KOPT-K1 (cell line): ENCODE data around the gene BBS10.
"Not testable (repeated sequence)": the region's sequence is repeated elsewhere in the genome, so short reads cannot be mapped to it uniquely, and the experiment has no call there.

Experiments
- H3K27ac ChIP-seq: fragments of 200-600 bp; sonication (generic); 2 replicates; pipeline ENCODE4 v1.5.1; 2016; ENCODE audit warnings: antibody characterized with exemption, mild to moderate bottlenecking, low read depth, low read length; ENCODE audit not compliant: poor library complexity, severe bottlenecking
- H3K36me3 ChIP-seq: fragments of 200-600 bp; sonication (generic); 2 replicates; pipeline ENCODE4 v1.5.1; 2017; ENCODE audit warnings: antibody characterized with exemption, mild to moderate bottlenecking, low read length, moderate library complexity; ENCODE audit not compliant: insufficient read depth
- H3K9me3 ChIP-seq: fragments of 200-600 bp; sonication (generic); 2 replicates; pipeline ENCODE4 v1.5.1; 2017; ENCODE audit warnings: antibody characterized with exemption, low read length, mild to moderate bottlenecking; ENCODE audit not compliant: insufficient read depth, poor library complexity, severe bottlenecking

Gene BBS10

DNA sequence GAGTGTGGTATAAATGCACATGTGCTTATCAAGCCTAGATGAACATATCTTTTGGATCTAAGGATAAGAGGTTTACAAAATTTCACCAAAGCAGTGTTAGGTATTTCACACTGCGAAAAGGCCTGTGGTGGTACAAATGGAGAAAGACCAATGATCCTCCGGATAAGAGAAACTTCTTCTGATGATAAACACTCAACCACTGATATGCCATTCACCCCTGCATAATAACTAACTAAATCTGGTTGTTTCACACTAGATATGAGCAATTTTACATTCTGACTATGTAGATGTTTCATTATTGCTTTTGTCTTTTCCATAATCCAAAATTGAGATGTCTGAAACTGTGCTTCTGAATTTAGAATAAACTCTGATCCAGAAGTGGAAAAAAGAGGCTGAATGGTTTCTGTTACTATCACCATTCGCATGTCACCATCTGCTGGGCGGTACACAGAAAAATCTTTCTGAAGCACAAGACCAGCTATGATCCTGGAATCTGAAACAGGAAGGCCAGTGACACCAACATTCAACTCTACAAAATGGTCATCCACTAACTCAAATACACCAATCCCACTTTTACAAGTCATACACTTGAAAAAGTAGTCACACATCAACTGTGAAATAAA, 1.3 kb downstream of the BBS10 start:
- no peak overlapping the region for H3K27ac ChIP-seq
- H3K9me3 ChIP-seq = no peaks in the 10 kb centered on the region
- H3K36me3 ChIP-seq = no peaks in the 10 kb centered on the region

DNA sequence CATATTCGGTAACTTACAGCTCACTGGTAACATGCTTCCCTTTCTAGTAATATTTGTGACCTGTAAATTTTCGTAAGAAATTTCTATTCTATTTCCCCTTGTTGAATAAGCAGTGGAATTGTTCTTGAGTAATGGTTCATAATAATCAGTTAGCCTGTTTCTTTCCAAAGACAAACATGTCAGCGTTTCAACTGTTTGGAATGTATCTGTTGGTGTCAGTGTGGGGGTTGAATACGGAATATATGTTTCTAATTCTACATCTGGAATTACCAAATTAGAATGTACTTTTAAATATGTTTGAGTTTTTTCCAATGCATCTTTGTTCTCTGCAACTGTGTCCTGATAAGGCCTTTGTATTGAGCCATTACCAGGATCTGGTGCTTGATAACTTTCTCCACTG, 2.0 kb downstream of the BBS10 start:
- H3K27ac ChIP-seq = no peak overlapping the region
- no peaks in the 10 kb centered on the region for H3K9me3 ChIP-seq
- H3K36me3 ChIP-seq = no peaks in the 10 kb centered on the region

DNA sequence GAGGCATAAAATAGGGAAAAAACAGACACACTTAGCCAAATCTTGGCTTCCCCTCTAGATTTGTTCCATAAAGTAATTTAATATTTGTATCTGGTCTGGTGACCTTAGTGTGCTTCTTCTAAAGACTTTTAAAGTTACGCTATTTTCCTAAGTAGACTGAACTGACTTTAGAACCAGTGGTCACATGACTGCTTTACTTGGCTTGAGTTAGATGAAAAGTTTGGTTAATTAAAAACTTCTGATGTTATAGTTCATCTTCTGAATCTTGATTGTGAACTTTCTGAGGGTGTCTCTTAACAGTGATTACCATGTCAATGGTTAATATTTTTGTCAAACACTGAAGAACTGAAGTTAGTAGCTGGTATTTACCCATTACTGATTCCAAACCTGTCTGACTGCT, 2.6 kb downstream of the BBS10 start:
- Histone ChIP-seq H3K9me3 (no peaks in the 10 kb centered on the region), H3K27ac (no peak overlapping the region), H3K36me3 (no peaks in the 10 kb centered on the region)

DNA sequence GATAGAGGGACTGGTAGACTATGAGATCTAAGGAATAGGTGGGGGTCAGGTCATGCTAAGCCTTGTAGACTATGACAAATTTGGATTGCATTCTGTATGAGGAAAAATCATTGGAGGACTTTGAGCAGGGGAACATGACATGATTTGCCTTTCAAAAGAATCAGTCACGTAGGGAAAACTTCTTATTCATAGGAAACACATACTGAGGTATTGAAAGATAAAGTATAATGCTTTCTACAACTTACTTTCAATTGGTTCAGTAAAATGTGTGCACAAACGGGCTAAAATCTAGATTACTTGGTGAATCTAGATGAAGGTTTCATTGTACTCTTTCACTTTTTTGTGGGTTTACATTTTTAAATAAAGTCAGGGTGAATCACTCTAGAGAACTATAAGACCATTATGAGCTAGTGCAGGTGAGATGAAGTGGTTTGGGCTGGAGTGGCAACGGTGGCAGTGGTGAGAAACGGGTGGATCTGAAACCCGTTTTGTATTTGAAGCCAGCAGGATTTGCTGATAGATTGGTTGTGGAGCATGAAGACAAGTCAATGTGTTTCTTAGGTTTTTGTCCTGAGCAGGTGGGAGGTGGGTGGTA, 6.7 kb downstream of the BBS10 start:
- Histone ChIP-seq H3K27ac (no peak overlapping the region), H3K36me3 (no peaks in the 10 kb centered on the region)

DNA sequence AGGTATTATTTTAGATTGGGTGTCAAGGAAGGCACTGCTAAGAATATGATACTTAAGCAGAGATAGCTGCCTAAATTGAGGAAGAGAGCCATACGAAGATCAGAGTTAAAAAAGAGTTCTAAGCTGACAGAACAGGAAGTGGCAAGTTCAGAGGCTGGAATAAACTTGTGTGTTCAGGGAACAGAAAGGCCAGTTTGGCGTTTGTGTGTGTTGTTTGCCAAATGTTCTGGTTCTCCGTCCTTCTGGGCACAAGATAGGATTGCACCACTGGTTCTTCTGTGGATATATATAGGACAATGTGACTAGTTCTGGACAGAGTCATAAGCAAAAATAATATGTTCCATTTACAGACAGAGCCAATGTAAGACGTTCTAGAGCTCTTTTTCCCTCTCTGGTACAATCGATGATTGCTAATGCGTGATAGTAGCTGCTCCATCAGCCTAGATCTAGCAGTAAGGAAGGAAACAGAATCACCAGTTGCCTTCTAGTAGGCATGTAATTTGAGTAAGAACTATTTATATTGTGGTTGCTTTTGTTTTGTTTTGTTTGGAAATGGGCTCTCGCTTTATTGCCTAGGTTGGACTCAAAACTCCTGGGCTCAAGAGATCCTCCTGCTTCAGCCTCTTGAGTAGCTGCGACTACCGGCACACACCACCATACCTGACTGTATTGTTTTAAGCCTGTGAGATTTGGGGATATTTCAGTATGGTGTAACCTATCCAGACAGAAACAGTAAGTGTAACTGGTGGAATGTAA, 7.4 kb downstream of the BBS10 start:
- no peak overlapping the region for H3K27ac ChIP-seq
- H3K9me3 ChIP-seq = no peaks in the 10 kb centered on the region
- H3K36me3 ChIP-seq = no peaks in the 10 kb centered on the region

More for the DNA sequence above, 6.7 kb downstream of the BBS10 start:
- H3K9me3 ChIP-seq = no peaks in the 10 kb centered on the region

DNA sequence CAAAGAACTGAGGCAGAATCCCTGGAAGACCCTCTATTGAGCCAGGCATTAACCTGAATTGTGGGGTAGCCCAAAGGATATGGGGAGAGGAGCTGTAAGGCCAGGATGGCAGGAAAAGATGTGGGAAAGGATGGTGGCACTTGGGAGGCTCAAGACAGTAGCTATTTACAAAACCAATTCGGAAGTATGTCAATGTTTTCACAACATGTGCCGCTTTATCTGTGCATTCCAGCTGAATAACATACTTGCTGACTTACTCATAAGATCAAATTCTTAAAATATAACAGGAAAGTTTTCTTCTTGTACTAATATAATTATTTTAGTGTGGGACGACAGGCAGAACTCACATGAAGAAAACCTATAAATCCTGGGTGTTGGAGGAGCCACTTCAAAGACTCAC, 10.6 kb downstream of the BBS10 start:
- H3K36me3 ChIP-seq = no peaks in the 10 kb centered on the region
- no peaks in the 10 kb centered on the region for H3K9me3 ChIP-seq
- no peak overlapping the region for H3K27ac ChIP-seq

DNA sequence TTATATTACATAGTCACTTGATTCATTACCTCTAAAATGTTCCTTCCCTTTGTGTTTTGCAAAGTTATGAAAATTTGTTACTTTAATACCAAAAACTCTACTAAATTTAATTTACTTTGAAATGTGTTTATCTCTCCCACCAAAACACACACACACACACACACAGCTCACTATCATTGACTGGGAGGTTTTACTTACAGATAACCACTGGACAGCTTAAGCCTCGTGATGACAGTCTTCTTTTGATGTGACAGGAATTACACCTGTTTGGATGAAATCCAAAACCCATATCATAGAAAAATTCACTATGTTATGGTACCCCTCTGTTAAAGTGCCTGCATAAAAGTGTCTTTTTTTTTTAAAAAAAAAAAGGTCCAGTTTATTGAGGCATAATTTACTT, 15.6 kb downstream of the BBS10 start:
- no peak overlapping the region for H3K27ac ChIP-seq
- H3K9me3 ChIP-seq = no peaks in the 10 kb centered on the region
- H3K36me3 ChIP-seq = no peaks in the 10 kb centered on the region

DNA sequence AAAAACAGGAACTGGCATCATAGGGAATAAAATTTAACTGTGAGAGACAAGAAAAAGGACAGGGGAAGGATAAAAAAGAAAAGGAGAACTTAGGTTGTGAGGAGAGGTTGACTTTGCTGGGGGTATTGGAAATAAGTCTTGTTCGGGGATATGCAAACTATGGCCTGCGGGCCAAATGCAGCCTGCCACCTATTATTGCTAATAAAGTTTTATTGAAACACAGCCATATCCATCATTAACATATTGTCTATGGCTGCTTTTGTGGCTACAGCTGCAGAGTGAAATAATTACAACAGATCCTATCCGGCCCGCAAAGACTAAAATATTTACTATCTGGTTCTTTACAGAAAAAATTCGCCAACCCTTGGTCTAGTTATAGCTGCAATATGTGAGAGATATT, 18.6 kb downstream of the BBS10 start:
- Histone ChIP-seq H3K36me3 (no peaks in the 10 kb centered on the region), H3K9me3 (no peaks in the 10 kb centered on the region), H3K27ac (no peak overlapping the region)

DNA sequence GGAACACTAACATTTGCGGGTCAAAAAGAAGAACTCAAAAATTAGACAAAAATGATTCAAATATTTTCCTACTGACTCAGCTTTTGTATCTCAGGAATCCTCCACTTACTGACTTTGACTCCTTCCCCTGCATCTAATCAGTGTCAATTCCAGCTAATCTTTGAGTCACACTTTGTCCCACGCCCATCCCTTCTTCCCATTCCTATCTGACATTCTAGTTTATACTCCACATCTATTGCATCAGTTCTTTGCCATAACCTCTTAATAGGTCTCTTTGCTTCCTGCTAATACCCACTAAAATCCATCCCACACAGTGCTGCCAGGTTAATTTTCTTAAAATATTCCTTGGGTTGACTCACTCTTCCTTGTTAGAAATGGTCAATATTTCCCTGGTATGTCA, 19.1 kb downstream of the BBS10 start:
- Histone ChIP-seq H3K27ac (no peak overlapping the region), H3K9me3 (no peaks in the 10 kb centered on the region)

DNA sequence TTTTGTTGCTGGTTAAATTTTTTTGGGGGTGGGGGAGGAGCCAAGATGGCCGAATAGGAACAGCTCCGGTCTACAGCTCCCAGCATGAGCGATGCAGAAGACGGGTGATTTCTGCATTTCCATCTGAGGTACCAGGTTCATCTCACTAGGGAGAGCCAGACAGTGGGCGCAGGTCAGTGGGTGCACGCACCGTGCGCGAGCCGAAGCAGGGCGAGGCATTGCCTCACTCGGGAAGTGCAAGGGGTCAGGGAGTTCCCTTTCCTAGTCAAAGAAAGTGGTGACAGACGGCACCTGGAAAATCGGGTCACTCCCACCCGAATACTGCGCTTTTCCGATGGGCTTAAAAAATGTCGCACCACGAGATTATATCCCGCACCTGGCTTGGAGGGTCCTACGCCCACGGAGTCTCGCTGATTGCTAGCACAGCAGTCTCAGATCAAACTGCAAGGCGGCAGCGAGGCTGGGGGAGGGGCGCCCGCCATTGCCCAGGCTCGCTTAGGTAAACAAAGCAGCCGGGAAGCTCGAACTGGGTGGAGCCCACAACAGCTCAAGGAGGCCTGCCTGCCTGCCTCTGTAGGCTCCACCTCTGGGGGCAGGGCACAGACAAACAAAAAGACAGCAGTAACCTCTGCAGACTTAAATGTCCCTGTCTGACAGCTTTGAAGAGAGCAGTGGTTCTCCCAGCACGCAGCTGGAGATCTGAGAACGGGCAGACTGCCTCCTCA, 28.5 kb downstream of the BBS10 start:
- H3K36me3 ChIP-seq, H3K27ac ChIP-seq, H3K9me3 ChIP-seq: not testable (repeated sequence)

More for the DNA sequence above, 19.1 kb downstream of the BBS10 start:
- no peaks in the 10 kb centered on the region for H3K36me3 ChIP-seq

DNA sequence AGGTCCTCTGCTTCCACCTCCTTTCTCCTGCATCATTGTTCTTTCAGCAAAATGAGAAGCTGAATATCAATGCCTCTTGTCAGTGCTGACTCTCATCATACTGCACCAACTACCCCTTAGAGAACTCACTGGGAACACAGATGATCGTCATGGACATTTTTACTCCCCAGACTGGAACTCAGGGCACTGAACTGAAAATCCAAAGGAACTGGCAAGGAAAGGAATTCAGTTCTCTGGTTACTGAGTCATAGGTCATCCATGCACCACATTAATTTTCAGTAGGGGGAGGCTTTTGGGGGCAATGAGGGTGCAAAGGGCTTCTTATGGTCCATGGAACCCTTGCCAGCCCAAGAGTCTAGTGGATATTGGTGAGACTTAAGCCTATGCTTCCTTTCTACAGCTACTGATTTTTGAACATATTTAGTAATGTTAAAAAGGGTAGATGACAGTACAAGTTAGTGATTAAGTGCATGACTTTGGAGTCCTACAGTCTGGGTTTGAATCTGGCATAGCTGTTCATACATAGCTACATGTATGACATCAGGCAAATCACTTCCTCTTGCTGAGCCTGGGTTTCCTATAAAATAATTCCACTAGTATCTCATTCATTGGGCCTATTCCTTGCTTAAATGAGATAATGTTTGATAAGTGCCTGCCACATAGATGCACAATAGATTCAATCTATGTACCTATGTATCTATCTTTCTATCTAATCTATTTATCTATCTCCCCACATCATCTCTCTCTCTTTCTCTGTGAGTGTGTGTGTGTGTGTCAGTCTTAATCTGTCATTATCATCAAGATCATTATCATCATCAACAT, 29.2 kb downstream of the BBS10 start:
- H3K27ac ChIP-seq = no peak overlapping the region
- no peaks in the 10 kb centered on the region for H3K9me3 ChIP-seq
- no peaks in the 10 kb centered on the region for H3K36me3 ChIP-seq

DNA sequence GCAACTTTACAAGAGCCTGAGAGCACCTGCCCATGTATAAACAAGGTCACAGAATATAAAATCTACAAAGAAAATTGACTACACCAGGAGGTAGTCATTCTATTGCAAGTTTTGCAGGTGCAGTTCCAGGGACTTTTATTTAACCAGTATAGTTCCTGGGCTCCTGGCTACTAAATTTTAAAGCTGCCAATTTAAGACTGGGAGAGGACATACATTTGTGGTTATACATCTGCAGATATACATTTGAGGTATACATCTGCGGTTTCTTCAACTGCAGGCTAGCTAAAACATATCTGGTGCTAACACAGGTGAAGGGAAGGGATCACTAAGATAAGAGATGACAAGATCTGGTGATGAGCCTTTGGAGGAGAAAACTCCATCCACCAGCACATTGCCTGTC, 30.2 kb downstream of the BBS10 start:
- no peak overlapping the region for H3K27ac ChIP-seq
- no peaks in the 10 kb centered on the region for H3K9me3 ChIP-seq
- no peaks in the 10 kb centered on the region for H3K36me3 ChIP-seq

DNA sequence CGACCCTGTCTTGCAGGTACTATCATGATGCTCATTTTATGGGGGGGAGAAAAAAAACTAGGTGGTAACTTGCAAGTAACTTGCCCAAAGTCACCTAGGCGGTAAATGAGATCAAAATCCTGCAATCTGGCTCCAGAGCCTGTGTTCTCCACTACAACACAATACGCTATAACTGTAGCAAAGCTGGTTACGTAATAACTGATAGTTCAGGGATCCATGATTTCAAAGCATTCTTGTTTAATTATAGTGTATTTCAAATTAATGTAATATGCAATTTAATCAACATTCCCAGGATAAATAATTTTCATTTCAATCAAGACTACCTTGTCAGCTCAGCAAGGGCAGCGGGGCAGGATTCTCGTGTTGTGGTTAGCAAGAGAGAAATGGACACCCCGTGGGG, 31.7 kb downstream of the BBS10 start:
- Histone ChIP-seq H3K36me3 (no peaks in the 10 kb centered on the region), H3K9me3 (no peaks in the 10 kb centered on the region), H3K27ac (no peak overlapping the region)

DNA sequence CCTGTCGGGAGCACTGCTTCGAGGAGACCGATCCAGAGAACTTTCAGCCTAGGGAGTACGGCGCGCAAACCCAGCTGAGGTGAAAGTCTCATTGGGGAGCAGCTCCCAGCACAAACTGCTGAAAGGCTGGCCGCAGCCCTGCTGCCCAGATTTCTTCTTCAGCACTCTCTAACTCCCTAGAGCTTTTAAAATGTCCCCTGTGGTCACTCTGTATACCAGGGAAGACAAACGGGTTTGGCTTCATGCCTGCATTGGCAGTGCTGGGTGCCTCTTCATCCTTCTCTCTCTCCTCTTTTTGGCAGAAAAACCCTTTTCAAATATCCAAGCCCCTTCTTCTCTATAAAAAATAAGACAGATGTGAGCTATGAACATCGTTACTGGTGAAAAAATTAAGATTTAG, 34.9 kb downstream of the BBS10 start:
- Histone ChIP-seq H3K36me3 (no peaks in the 10 kb centered on the region), H3K27ac (no peak overlapping the region), H3K9me3 (no peaks in the 10 kb centered on the region)

DNA sequence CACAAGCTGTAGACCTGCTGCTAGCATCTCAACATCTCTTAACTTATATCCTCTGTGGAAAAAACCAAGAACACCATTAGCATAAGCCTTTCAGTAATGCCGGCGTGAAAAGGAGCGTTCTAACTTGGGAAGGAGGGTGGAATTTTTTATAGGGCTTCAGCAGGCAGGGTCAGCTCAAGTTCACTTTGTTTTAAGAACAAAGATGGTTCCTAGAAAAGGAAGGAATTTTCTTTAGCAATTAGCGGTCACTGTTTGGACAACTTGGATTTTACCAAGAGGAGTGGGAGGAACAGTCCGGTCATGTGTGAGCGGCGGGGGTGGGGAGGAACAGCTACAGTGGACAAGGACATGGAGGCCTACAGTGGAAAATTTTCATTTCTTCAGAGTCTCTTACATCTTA, 35.9 kb downstream of the BBS10 start:
- H3K36me3 ChIP-seq = no peaks in the 10 kb centered on the region

More for the DNA sequence above, 35.9 kb downstream of the BBS10 start:
- no peak overlapping the region for H3K27ac ChIP-seq
- H3K9me3 ChIP-seq = no peaks in the 10 kb centered on the region
